Measurements from ENCODE around the gene BLOC1S6.

BLOC1S6 gene

GRCh38 chr15:45588219-45588875 lies 1.2 kb downstream of the BLOC1S6 start:
- no peak for DNase-seq

DNA sequence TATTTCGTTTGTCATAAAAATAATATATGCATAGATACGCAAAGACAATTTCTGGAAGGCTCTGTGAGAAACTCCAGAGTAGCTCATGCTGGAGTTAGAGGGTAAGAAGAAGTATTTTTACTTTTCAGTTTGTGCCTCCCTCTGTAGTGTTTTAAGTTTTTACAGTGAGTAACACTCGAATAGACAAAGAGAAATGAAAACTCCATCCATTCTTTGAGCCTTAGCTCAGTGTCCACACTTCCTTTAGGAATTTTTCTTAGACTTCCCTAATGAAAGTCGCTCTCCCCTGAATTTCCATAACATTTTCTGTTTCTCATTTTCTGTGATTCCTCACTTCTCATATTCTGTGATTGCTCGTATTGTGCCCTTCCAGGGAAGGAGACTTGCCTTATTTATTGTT lies 2.1 kb downstream of the BLOC1S6 start:
- no peak for DNase-seq

DNA sequence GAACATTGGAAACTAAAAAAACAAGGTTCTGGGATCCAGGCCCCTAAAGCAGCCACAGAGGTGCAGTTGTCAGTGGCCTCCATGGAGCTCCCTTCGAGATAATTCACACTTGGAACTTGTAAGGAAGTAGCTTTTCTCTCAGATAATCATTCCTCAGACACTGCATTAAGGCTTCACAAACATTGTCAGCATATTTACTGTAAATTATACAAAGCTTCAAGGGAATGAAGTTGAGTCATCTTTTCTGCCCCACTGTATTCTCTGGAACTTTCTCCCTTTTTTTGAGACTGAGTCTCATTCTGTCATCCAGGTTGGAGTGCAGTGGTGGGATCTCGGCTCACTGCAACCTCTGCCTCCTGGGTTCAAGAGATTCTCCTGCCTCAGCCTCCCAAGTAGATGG lies 7.1 kb downstream of the BLOC1S6 start:
- no peak for DNase-seq

- DNase-seq = no peak
Measured at GRCh38 chr15:45594835-45595530, 7.8 kb downstream of the BLOC1S6 start.

DNA sequence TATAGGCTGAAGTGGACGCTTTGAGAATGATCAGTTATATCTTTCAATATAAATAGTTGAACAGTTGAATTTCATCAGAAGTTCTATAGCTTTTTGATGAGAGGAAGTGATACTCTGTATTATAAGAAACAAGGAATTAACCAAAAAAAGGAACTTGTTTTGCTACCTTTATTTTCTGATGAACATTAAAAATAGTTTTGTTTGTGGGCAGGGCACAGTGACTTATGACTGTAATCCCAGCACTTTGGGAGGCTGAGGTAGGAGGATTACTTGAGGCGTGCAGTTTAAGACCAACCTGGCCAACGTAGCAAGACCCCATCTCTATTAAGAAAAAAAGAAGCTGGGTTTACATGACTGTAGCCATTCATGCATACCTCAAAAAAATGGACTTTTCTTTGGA lies 16.7 kb downstream of the BLOC1S6 start:
- no peak for DNase-seq

DNA sequence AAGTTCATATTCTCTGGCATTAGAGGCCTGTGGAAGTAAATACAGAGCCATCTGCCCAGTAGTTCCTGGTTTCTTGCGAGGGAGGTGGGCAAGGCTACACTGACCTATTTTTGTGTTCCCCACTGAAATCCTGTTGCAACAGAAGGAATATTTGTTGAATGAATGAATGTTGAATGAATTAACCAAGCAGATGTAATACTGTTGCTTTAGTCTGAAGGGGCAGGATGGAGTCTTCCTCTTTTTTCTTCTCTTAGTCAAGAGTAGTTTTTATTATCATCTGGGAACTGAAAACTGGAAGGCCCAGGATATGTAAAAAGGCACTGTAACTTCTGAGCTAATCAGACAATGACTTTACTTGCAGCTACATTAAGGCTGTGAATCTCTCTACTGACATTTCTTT lies 17.1 kb downstream of the BLOC1S6 start:
- no peak for DNase-seq

GRCh38 chr15:45606413-45606812 lies 19.2 kb downstream of the BLOC1S6 start:
- DNase-seq = no peak

- no peak for DNase-seq
Measured at GRCh38 chr15:45606841-45607240, 19.7 kb downstream of the BLOC1S6 start.

DNA sequence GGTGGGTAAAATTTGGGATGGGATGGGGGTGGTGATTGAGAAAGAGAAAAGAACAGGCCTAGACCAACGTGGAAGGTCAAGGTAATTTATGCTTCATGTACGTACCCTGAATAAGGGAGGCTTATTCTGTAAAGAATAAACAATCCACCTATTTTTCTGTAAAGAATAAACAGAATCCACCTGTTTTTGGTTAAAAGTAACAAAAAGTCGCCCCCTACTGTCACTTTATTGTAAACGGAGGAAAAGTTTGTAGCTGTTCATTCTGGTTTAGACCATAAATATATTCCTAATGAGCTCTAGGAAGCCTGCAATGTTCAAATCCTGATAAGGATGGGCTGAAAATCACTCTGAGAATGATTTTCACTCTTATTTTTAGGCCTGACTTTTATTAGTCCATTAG lies 24.1 kb downstream of the BLOC1S6 start:
- DNase-seq = no peak

DNA sequence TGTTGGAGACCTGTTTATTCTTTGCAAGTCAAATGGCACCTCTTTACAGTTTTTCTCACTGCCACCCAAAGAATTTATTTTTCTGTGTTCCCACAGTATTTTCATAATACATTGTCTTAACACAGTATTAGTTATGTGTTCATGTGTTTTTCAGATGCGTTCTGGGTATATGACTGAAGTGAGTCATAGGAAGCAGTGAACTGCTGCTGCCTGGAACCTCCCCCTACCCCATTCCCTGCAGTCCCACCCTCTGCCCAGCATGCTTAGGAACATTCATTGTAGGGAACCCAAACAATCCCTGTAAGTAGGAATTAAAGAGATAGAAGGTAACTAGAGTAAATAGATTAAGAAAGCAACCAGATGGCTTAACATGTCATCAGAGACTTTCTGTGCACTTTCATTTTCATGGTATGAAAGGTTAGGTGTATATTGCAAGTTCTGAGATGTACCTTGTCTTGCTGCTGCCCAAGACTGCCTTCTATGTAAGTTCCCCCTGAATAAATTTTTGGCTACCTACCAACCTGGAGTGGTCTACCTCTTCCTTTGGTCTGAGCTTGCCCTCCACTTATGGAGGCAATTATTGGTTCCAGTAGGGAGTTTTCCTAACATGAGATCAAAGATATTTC lies 25.7 kb downstream of the BLOC1S6 start:
- no peak for DNase-seq

DNA sequence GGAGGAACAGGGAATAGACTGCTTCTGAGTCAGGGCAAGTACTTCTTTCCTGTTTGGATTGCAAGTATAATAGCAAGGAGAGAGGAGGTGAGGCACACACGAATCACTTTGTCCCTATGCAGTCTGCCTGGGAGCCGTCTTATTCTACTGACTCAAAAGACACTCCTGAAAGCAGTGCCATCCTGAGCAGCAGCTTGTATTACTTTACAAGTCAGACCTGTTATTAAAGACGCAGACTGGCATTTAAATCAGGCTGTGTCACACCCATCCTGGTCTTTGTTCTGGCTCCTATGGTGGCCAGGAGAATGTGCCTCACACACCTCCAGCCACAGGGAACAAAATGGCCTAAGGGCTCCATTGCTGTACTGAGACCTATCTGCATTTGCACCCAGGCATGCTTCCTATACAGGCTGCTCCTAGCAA lies 29.7 kb downstream of the BLOC1S6 start:
- DNase-seq = no peak

DNA sequence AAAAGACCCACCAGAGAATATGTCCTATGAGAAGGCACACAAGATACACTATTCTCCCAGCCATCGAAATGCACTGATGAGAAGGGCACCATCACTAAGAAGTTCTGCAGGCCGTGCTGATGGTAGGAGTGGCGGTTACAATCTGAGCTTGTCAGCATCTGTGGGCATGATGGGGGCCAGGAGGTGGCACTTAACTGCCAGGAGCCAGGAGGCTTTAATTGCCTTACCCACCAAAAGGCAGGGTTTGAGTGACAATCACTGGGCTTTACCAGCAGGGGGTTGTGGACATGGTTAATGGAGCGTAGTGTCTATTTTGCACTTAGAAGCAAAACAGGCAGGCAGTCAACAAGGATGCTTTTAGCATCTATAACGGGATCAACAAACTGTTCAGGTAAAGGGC lies 31.6 kb downstream of the BLOC1S6 start:
- no peak for DNase-seq

- DNase-seq = no peak
Measured at GRCh38 chr15:45628136-45628535, 41.0 kb downstream of the BLOC1S6 start.

DNA sequence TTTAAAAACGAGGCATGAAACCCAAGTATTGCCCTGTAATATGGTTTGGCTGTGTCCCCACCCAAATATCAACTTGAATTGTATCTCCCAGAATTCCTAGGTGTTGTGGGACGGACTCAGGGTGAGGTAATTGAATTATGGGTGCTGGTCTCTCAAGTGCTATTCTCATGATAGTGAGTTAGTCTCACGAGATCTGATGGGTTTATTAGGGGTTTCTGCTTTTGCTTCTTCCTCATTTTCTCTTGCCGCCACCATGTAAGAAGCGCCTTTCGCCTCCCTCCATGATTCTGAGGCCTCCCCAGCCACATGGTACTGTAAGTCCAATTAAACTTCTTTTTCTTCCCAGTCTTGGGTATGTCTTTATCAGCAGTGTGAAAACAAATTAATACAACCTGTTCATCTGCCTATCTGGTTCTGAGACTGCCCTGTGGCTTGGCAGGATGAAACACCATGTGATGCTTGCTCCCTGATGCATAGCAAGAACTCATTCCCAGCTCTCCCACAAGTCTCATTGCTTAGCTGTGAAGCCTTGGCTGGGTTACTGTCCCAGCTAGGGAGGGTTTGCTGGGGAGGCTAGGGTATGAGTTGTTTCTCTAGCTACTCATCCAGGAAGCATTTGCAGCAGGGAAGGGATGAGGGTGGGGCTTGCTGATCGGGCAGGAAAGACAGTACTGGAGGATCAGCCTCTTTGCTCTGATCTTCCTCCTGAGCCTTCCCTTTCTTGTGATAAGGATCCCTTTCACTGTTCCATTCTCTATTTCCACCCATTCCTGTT lies 43.9 kb downstream of the BLOC1S6 start:
- no peak for DNase-seq

- no peak for DNase-seq
Measured at GRCh38 chr15:45631776-45632175, 44.6 kb downstream of the BLOC1S6 start.

DNA sequence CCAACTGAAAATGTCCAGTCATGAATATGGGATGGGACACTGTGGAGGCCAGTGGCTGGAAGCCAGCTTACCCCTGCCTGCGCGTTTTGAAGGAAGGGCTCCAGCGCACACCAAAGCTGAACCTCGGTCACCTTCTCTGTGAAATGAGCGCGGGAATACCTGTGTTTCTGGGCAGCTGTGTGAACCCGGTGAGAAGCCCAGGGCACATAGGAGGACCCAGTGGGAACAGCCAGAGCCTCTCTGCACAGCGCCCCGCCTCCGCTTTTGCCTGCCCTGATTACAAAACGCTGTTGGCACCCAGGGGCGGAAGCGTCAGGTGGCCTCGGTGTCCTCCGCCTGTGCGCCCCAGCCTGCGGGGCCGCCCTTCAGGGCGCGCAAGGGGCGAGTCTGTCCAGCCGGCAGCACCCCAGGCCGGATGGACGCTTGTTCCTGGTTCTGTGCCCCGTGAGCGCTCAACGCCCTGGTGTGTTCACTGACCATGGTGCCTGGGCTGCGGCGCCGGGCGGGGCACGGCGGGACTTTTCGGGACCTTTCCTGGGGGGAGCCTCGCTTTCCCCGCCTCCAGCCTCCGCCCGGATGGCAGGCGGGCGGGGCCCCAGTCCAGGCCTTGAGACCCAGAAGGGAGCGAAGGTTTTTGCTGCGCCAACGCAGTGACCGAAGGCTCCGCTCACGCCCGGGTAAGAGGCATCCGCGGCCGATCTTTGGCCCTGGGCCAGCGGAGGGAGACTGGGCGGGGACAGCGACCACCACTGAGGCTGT lies 47.4 kb downstream of the BLOC1S6 start, which contains the start of gene SQOR:
TSS of gene SQOR (plus strand) at position 598 of the 759 bp plus-strand sequence. CDS start 23,895 bp downstream, outside the sequence.
- DNase-seq = peak; percentile 81 to 84

GRCh38 chr15:45635191-45635638 lies 48.0 kb downstream of the BLOC1S6 start:
- DNase-seq = peak in 1 of 2 experiments; percentile 80

- peak in 1 of 2 experiments; percentile 26 for DNase-seq
Measured at GRCh38 chr15:45635763-45636292, 48.6 kb downstream of the BLOC1S6 start.

DNA sequence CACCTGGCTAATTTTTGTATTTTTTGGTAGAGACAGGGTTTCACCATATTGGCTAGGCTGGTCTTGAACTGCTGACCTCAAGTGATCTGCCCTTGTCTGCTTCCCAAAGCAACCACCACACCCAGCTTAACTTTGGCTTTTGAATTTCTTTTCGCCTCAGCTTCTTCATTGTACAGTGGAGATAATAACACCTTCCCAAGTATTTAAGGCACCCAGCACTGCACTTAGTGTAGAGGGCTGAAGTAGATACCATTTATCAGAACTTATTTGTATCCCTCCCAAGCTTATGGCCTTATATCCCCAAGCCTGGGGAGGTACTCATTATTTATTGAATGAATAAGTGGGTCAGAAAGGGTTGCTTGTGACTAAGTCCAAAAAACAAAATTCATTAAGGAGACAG lies 50.0 kb downstream of the BLOC1S6 start:
- peak in 1 of 2 experiments; percentile 26 for DNase-seq

DNA sequence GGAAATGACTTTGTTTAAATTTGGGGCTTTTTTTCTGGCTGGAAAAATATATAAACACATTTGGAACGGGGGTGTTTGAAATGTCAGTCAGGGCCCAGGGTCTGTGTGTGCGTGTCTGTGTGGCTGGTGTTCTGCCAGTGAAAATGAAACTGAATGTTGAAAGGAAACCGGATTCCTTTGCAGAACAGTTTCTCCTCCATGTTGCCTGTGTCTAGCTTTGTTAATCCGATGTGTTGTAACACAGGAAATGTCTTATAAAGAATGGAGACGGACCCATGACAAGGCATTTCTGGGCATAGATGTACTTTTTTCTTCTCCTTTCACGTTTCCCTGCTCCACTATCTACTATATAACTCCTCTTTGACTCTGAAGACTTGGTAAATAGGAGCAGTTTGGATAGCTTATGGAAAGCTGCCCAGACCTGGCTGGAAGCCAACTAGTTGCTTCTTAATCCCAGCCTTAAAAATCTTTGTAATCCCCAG lies 50.4 kb downstream of the BLOC1S6 start:
- DNase-seq = peak; percentile 48 to 61

DNA sequence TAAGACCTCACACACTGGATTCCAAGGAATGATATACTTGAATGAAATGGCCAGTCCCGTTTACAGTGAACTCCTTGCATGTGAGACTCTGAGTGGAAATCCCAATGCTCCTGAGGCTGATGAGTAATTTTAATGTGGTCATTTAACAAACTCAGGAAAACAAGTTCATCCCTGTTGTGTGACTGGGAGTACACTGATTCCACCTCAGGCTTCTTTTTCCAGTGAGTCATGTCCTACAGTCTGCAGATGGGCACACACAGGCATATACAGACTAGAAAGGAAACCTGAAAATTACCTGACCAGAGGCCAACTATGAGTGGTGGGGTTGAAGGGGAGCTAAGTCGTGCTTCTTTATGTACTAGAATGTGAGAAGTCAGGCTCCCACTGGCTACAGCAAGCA lies 53.4 kb downstream of the BLOC1S6 start:
- DNase-seq = no peak

- DNase-seq = no peak
Measured at GRCh38 chr15:45641374-45641781, 54.2 kb downstream of the BLOC1S6 start.
